ENCODE data around the gene NCBP1.

DNA sequence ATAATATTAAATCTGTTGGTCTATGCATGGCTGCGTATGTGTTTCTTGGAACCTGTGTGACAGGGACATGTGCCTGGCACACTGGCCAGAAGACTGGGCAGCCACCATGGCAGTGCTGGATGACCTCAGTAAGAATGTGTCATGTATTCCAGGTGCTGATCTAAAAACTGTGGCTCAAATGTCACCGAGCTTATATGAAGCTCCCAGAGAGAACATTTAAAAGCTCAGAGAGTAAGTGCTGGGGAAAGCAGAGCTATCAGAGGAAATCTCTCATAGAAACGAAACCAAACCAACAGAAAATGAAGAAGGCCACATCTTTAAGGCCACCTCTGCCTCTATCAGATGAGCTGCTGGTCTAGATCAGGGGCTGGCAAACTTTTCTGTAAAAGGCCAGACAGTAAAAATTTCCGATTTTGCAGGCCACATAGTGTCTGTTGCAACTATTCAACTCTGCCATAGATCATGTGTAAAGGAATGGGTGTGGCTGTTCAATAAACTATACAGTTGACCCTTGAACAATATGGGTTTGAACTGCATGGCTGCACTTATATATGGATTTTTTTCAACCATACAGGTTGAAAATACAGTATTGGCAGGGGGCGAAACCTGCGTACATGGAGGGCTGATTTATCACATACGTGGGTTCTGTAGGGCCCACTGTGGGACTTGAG lies 32.3 kb upstream of the NCBP1 start:
- TF ChIP-seq POLR2AphosphoS5 (IDR thresholded peaks at IDR 0.05; ENCODE audit: low read depth, low read length) = no peak
- no peak for TF ChIP-seq MXI1 (IDR thresholded peaks at IDR 0.05; ENCODE audit: low read depth, low read length)

All from SK-N-SH (cell line).